WTC11 (cell line): ENCODE results near the gene TLK1. TPM values are rescaled to one million over a fixed set of nuclear protein-coding genes. Genes with fewer than 3 reads are reported as not detected.
A peak's percentile ranks its signal among the peaks of the same experiment; 100 is the strongest.

ENCODE experiments used
- ATAC-seq: fragments of 200-7000 bp; cut with Tn5 transposase; 2 replicates; pipeline ENCODE4 v1.10.0; 2021; ENCODE audit warnings: mild to moderate bottlenecking, moderate library complexity
- CTCF ChIA-PET: fragments of 300-600 bp; sonication (Branson Sonifier 250); formaldehyde crosslinking; loops from one replicate; lab custom pipeline; 2021; ENCODE audit warnings: antibody characterized with exemption; lab: Charles Lee
- POLR2A ChIA-PET: fragments of 350-600 bp; sonication (Branson Sonifier 250); formaldehyde crosslinking; loops from one replicate; lab custom pipeline; 2021; ENCODE audit warnings: antibody characterized with exemption; lab: Charles Lee
- DNase-seq: peaks from one replicate; pipeline ENCODE4 v3.0.0; 2021; ENCODE audit warnings: low spot score
- H3K27ac Mint-ChIP-seq: 2 replicates; pipeline ENCODE4 v1.8.0; 2021; ENCODE audit warnings: mixed read lengths
- H3K27me3 Mint-ChIP-seq: 2 replicates; pipeline ENCODE4 v1.8.0; 2021; ENCODE audit warnings: low read depth, mild to moderate bottlenecking, moderate library complexity, mixed read lengths
- H3K36me3 Mint-ChIP-seq: 2 replicates; pipeline ENCODE4 v1.8.0; 2021; ENCODE audit warnings: mixed read lengths
- H3K4me1 Mint-ChIP-seq: 2 replicates; pipeline ENCODE4 v1.8.0; 2022; ENCODE audit warnings: mixed read lengths
- H3K4me3 Mint-ChIP-seq: 2 replicates; pipeline ENCODE4 v1.8.0; 2021; ENCODE audit warnings: mild to moderate bottlenecking, moderate library complexity, mixed read lengths
- H3K9me3 Mint-ChIP-seq: 2 replicates; pipeline ENCODE4 v1.8.0; 2021; ENCODE audit warnings: mixed read lengths
- ARID4B ChIP-seq: sonication (generic); formaldehyde crosslinking; IDR thresholded peaks from 2 replicates; pipeline ENCODE4 v1.8.0; 2023; ENCODE audit warnings: missing genetic modification reagents, mild to moderate bottlenecking, borderline replicate concordance
- E2F4 ChIP-seq: sonication (generic); formaldehyde crosslinking; IDR thresholded peaks from 2 replicates; pipeline ENCODE4 v1.8.1; 2022; ENCODE audit warnings: low read depth, mild to moderate bottlenecking, moderate library complexity, missing genetic modification reagents, borderline replicate concordance
- E2F5 ChIP-seq: sonication (generic); formaldehyde crosslinking; IDR thresholded peaks from 2 replicates; pipeline ENCODE4 v1.8.1; 2022; ENCODE audit warnings: mild to moderate bottlenecking, moderate library complexity, missing genetic modification reagents
- ESRRA ChIP-seq: sonication (generic); formaldehyde crosslinking; IDR thresholded peaks from 2 replicates; pipeline ENCODE4 v1.8.1; 2022; ENCODE audit warnings: mild to moderate bottlenecking, missing genetic modification reagents, borderline replicate concordance
- GABPB1 ChIP-seq: sonication (generic); formaldehyde crosslinking; IDR thresholded peaks from 2 replicates; pipeline ENCODE4 v1.8.1; 2023; ENCODE audit warnings: mild to moderate bottlenecking, missing genetic modification reagents
- GTF2I ChIP-seq: fragments of 250-450 bp; sonication (Bioruptor Pico); conservative IDR thresholded peaks from 2 replicates; pipeline ENCODE4 v1.4.0; 2021; ENCODE audit warnings: mild to moderate bottlenecking
- KAT7 ChIP-seq: sonication (generic); formaldehyde crosslinking; IDR thresholded peaks from 2 replicates; pipeline ENCODE4 v1.8.1; 2023; ENCODE audit warnings: missing genetic modification reagents, mild to moderate bottlenecking, borderline replicate concordance
- MAX ChIP-seq: sonication (generic); formaldehyde crosslinking; IDR thresholded peaks from 2 replicates; pipeline ENCODE4 v1.8.0; 2022; ENCODE audit warnings: mild to moderate bottlenecking, missing genetic modification reagents
- NFE2L1 ChIP-seq: sonication (generic); formaldehyde crosslinking; IDR thresholded peaks from 2 replicates; pipeline ENCODE4 v1.8.1; 2023; ENCODE audit warnings: missing genetic modification reagents
- NFYB ChIP-seq: sonication (generic); formaldehyde crosslinking; conservative IDR thresholded peaks from 2 replicates; pipeline ENCODE4 v1.8.0; 2022; ENCODE audit warnings: low read depth, missing genetic modification reagents
- NR2C2 ChIP-seq: sonication (generic); formaldehyde crosslinking; IDR thresholded peaks from 2 replicates; pipeline ENCODE4 v1.8.0; 2022; ENCODE audit warnings: mild to moderate bottlenecking, missing genetic modification reagents
- PRRX2 ChIP-seq: fragments of 250-450 bp; sonication (Bioruptor Pico); IDR thresholded peaks from 2 replicates; pipeline ENCODE4 v1.8.0; 2021; ENCODE audit warnings: mild to moderate bottlenecking
- RELA ChIP-seq: sonication (generic); formaldehyde crosslinking; IDR thresholded peaks from 2 replicates; pipeline ENCODE4 v1.8.1; 2022; ENCODE audit warnings: missing genetic modification reagents, mild to moderate bottlenecking, borderline replicate concordance
- RORB ChIP-seq: fragments of 250-450 bp; sonication (Bioruptor Pico); IDR thresholded peaks from 2 replicates; pipeline ENCODE4 v1.9.0; 2021; ENCODE audit warnings: mild to moderate bottlenecking
- SMAD3 ChIP-seq: sonication (generic); formaldehyde crosslinking; IDR thresholded peaks from 2 replicates; pipeline ENCODE4 v1.8.0; 2022; ENCODE audit warnings: missing genetic modification reagents, mild to moderate bottlenecking, borderline replicate concordance
- SP1 ChIP-seq: sonication (generic); formaldehyde crosslinking; conservative IDR thresholded peaks from 2 replicates; pipeline ENCODE4 v1.8.1; 2022; ENCODE audit warnings: missing genetic modification reagents
- TCF7 ChIP-seq: sonication (generic); formaldehyde crosslinking; IDR thresholded peaks from 2 replicates; pipeline ENCODE4 v1.8.0; 2022; ENCODE audit warnings: mild to moderate bottlenecking, low read depth, missing genetic modification reagents, moderate library complexity
- TEAD1 ChIP-seq: sonication (generic); formaldehyde crosslinking; IDR thresholded peaks from 2 replicates; pipeline ENCODE4 v1.8.0; 2022; ENCODE audit warnings: mild to moderate bottlenecking, missing genetic modification reagents
- TEAD4 ChIP-seq: sonication (generic); formaldehyde crosslinking; IDR thresholded peaks from 2 replicates; pipeline ENCODE4 v1.8.0; 2022; ENCODE audit warnings: mild to moderate bottlenecking, missing genetic modification reagents
- TP53 ChIP-seq: sonication (generic); formaldehyde crosslinking; IDR thresholded peaks from 2 replicates; pipeline ENCODE4 v1.8.1; 2023; ENCODE audit warnings: mild to moderate bottlenecking, missing genetic modification reagents
- ZBTB21 ChIP-seq: sonication (generic); formaldehyde crosslinking; IDR thresholded peaks from 2 replicates; pipeline ENCODE4 v1.8.1; 2023; ENCODE audit warnings: mild to moderate bottlenecking, missing genetic modification reagents, borderline replicate concordance
- ZMAT4 ChIP-seq: fragments of 250-450 bp; sonication (Bioruptor Pico); IDR thresholded peaks from 2 replicates; pipeline ENCODE4 v1.9.0; 2021; ENCODE audit warnings: mild to moderate bottlenecking
- ZNF232 ChIP-seq: sonication (generic); formaldehyde crosslinking; IDR thresholded peaks from 2 replicates; pipeline ENCODE4 v1.8.0; 2022; ENCODE audit warnings: mild to moderate bottlenecking, missing genetic modification reagents
- ZNF423 ChIP-seq: fragments of 250-450 bp; sonication (Bioruptor Pico); IDR thresholded peaks from 2 replicates; pipeline ENCODE4 v2.1.2; 2022; ENCODE audit warnings: mild to moderate bottlenecking, moderate library complexity
- ZNF425 ChIP-seq: fragments of 250-450 bp; sonication (Bioruptor Pico); conservative IDR thresholded peaks from 2 replicates; pipeline ENCODE4 v1.9.0; 2021; ENCODE audit warnings: mild to moderate bottlenecking
- total RNA-seq: library from RNA; stranded (reverse); gene quantifications from 3 replicates; pipeline ENCODE4 v1.2.3, GENCODE V29; 2021

The TLK1 gene
- total RNA-seq, 1 experiment from 2014 or later: 91.1 TPM

GRCh38 chr2:171157109-171157500 lies 3.6 kb downstream of the TLK1 start:
- DNase-seq: no peak
- CTCF ChIA-PET: interaction anchor here (1.0 to 1.5 kb wide), 2 partner anchors 259 kb away, joined by 3 to 5 read pairs; no protein-coding TSS in a partner anchor
- POLR2A ChIA-PET: no interaction called here
- no peak for ATAC-seq
- H3K27ac Mint-ChIP-seq: peak overlapping the region; percentile 77
- no peaks in the 10 kb centered on the region for H3K27me3 Mint-ChIP-seq
- no peaks in the 10 kb centered on the region for H3K9me3 Mint-ChIP-seq
- no peaks in the 10 kb centered on the region for H3K36me3 Mint-ChIP-seq
- peak overlapping the region; percentile 29 for H3K4me3 Mint-ChIP-seq
- TF ChIP-seq PRRX2: no peak
- TF ChIP-seq MAX (CRISPR knock-in tag): no peak
- no peak for TF ChIP-seq E2F5 (CRISPR knock-in tag)
- TF ChIP-seq GABPB1 (CRISPR knock-in tag): no peak
- TF ChIP-seq ESRRA (CRISPR knock-in tag): no peak
- TF ChIP-seq ZNF423 (CRISPR knock-in tag): no peak
- no peak for TF ChIP-seq GTF2I
- H3K4me1 Mint-ChIP-seq: peaks cover 58% of the 10 kb centered on the region

- no peaks in the 10 kb centered on the region for H3K9me3 Mint-ChIP-seq
- H3K4me1 Mint-ChIP-seq: peaks cover 50% of the 10 kb centered on the region
- ChIA-PET CTCF (interaction anchor here (0.9 to 1.2 kb wide), 3 partner anchors 13 to 225 kb away, joined by 3 to 6 read pairs (median 3); partner anchors contain the start of gene GORASP2), POLR2A (no interaction called here)
- H3K4me3 Mint-ChIP-seq: no peak overlapping the region
- ATAC-seq (no peak), DNase-seq (no peak)
- H3K36me3 Mint-ChIP-seq: no peaks in the 10 kb centered on the region
- no peaks in the 10 kb centered on the region for H3K27me3 Mint-ChIP-seq
- peak overlapping the region; percentile 82; the same call in 1 of the 2 replicates for H3K27ac Mint-ChIP-seq
- TF ChIP-seq RELA (CRISPR knock-in tag) (no peak), ZMAT4 (CRISPR knock-in tag) (no peak), NFE2L1 (CRISPR knock-in tag) (no peak), ARID4B (CRISPR knock-in tag) (no peak), NFYB (CRISPR knock-in tag) (no peak), GABPB1 (CRISPR knock-in tag) (no peak), RORB (CRISPR knock-in tag) (no peak), TP53 (no peak), TCF7 (no peak), SP1 (CRISPR knock-in tag) (no peak), E2F4 (CRISPR knock-in tag) (no peak), TEAD1 (CRISPR knock-in tag) (no peak), ZNF232 (CRISPR knock-in tag) (no peak), TEAD4 (CRISPR knock-in tag) (no peak), E2F5 (CRISPR knock-in tag) (no peak), KAT7 (CRISPR knock-in tag) (no peak), ZNF425 (CRISPR knock-in tag) (no peak), ZBTB21 (CRISPR knock-in tag) (no peak), SMAD3 (CRISPR knock-in tag) (no peak), NR2C2 (CRISPR knock-in tag) (no peak)
Measured at GRCh38 chr2:171154348-171154747, 6.3 kb downstream of the TLK1 start.
